HuH-7.5 (cell line): ENCODE measurements around the gene STYX.

Source experiments
- DNase-seq: peaks from one replicate; pipeline ENCODE4 v3.0.0; 2011; ENCODE audit warnings: low spot score

STYX gene

GRCh38 chr14:52729925-52730708 is at the start of gene STYX:
TSS of gene STYX (plus strand) at chr14:52730166. CDS start at chr14:52730475, 309 bp downstream.
- DNase-seq, result peak; percentile 45

GRCh38 chr14:52683985-52684520 is 45.9 kb upstream of the STYX start:
- no peak for DNase-seq

- no peak for DNase-seq
Observed at GRCh38 chr14:52686176-52686575, 43.8 kb upstream of the STYX start.

GRCh38 chr14:52690983-52691760 is 38.8 kb upstream of the STYX start:
- DNase-seq, result no peak

- DNase-seq, result no peak
Observed at GRCh38 chr14:52692248-52692962, 37.6 kb upstream of the STYX start.

- DNase-seq, result no peak
Observed at GRCh38 chr14:52693036-52693435, 36.9 kb upstream of the STYX start.

- DNase-seq, result no peak
Observed at GRCh38 chr14:52693532-52693931, 36.4 kb upstream of the STYX start.

- no peak for DNase-seq
Observed at GRCh38 chr14:52694761-52695480, 35.0 kb upstream of the STYX start.

- DNase-seq, result no peak
Observed at GRCh38 chr14:52695481-52696091, 34.4 kb upstream of the STYX start, which contains the start of gene ERO1A. TSS of gene ERO1A (minus strand) at chr14:52695558. CDS start at chr14:52695481, 77 bp downstream.

- no peak for DNase-seq
Observed at GRCh38 chr14:52700701-52701172, 29.2 kb upstream of the STYX start.

- no peak for DNase-seq
Observed at GRCh38 chr14:52701223-52701622, 28.7 kb upstream of the STYX start.

- no peak for DNase-seq
Observed at GRCh38 chr14:52703225-52703624, 26.7 kb upstream of the STYX start.

- DNase-seq, result no peak
Observed at GRCh38 chr14:52703664-52704063, 26.3 kb upstream of the STYX start.

- no peak for DNase-seq
Observed at GRCh38 chr14:52706286-52706685, 23.7 kb upstream of the STYX start.

- peak; percentile 62 for DNase-seq
Observed at GRCh38 chr14:52706724-52707706, 23.0 kb upstream of the STYX start, which contains the start of gene PSMC6. TSS of gene PSMC6 (plus strand) at chr14:52707200. CDS start at chr14:52707220, 20 bp downstream.

GRCh38 chr14:52711666-52712065 is 18.3 kb upstream of the STYX start:
- no peak for DNase-seq

GRCh38 chr14:52716155-52716554 is 13.8 kb upstream of the STYX start:
- DNase-seq, result no peak

GRCh38 chr14:52723514-52724359 is 6.2 kb upstream of the STYX start:
- no peak for DNase-seq

- no peak for DNase-seq
Observed at GRCh38 chr14:52724360-52724644, 5.7 kb upstream of the STYX start.
